Measurements from ENCODE around the gene TEX22. TPM values are rescaled to one million over a fixed set of nuclear protein-coding genes. Genes with fewer than 3 reads are reported as not detected.
A peak's percentile ranks its signal among the peaks of the same experiment; 100 is the strongest.

The TEX22 gene
- total RNA-seq, 1 donor from 2014 or later, result 5.7 TPM

- no peak for DNase-seq
Observed at GRCh38 chr14:105412771-105413543, 14.6 kb downstream of the TEX22 start.

GRCh38 chr14:105413544-105413886, 15.2 kb downstream of the TEX22 start:
- H3K36me3 Mint-ChIP-seq (ENCODE audit: low read depth), result no peaks in the 10 kb centered on the region
- no peak for DNase-seq
- peaks cover 12% of the 10 kb centered on the region for H3K27me3 Mint-ChIP-seq
- POLR2A ChIA-PET, result interaction anchor here (1.1 kb wide), 2 partner anchors 13 to 76 kb away, joined by 3 read pairs; no protein-coding TSS in a partner anchor
- TF ChIP-seq CTCF (IDR thresholded peaks at IDR 0.05), result no peak
- no peak for ATAC-seq (ENCODE audit: low read depth)
- no peak overlapping the region for H3K4me3 Mint-ChIP-seq
- intact Hi-C loops (cut with micrococcal nuclease), result no loop called here
- no peaks in the 10 kb centered on the region for H3K9me3 Mint-ChIP-seq
- H3K27ac Mint-ChIP-seq, result no peak overlapping the region
- CTCF ChIA-PET, result interaction anchor here (1.1 kb wide), 1 partner anchor 76 kb away, joined by 4 read pairs; no protein-coding TSS in a partner anchor
- peaks cover 15% of the 10 kb centered on the region for H3K4me1 Mint-ChIP-seq

More at GRCh38 chr14:105412771-105413543, 14.6 kb downstream of the TEX22 start:
- intact Hi-C loops (cut with micrococcal nuclease), result no loop called here
- CTCF ChIA-PET, result interaction anchor here (1.1 kb wide), 1 partner anchor 77 kb away, joined by 4 read pairs; no protein-coding TSS in a partner anchor
- no peak for TF ChIP-seq CTCF (IDR thresholded peaks at IDR 0.05)
- POLR2A ChIA-PET, result interaction anchor here (1.1 kb wide), 2 partner anchors 13 to 77 kb away, joined by 3 read pairs; no protein-coding TSS in a partner anchor
- H3K27me3 Mint-ChIP-seq, result peaks cover 12% of the 10 kb centered on the region
- H3K4me1 Mint-ChIP-seq, result peaks cover 15% of the 10 kb centered on the region
- no peak overlapping the region for H3K4me3 Mint-ChIP-seq
- H3K27ac Mint-ChIP-seq, result no peak overlapping the region
- no peaks in the 10 kb centered on the region for H3K36me3 Mint-ChIP-seq (ENCODE audit: low read depth)
- H3K9me3 Mint-ChIP-seq, result no peaks in the 10 kb centered on the region
- no peak for ATAC-seq (ENCODE audit: low read depth)

- intact Hi-C loops (cut with micrococcal nuclease), result loop anchor here (1.0 to 5.0 kb wide), 5 partner anchors 16 to 113 kb away; partner anchors contain the start of genes BRF1, TEDC1 and TEX22
- H3K27me3 Mint-ChIP-seq, result peaks cover 12% of the 10 kb centered on the region
- H3K27ac Mint-ChIP-seq, result no peak overlapping the region
- H3K36me3 Mint-ChIP-seq (ENCODE audit: low read depth), result no peaks in the 10 kb centered on the region
- no peak for TF ChIP-seq CTCF (IDR thresholded peaks at IDR 0.05)
- DNase-seq (peak; percentile 65), ATAC-seq (ENCODE audit: low read depth) (peak; percentile 80)
- peaks cover 14% of the 10 kb centered on the region for H3K4me1 Mint-ChIP-seq
- no peaks in the 10 kb centered on the region for H3K9me3 Mint-ChIP-seq
- CTCF ChIA-PET, result interaction anchor here (0.7 to 1.1 kb wide), 3 partner anchors 8 to 75 kb away, joined by 3 to 4 read pairs (median 3); no protein-coding TSS in a partner anchor
- peak overlapping the region; percentile 68 for H3K4me3 Mint-ChIP-seq
- POLR2A ChIA-PET, result interaction anchor here (0.8 to 1.0 kb wide), 2 partner anchors 8 to 16 kb away, joined by 5 read pairs; no protein-coding TSS in a partner anchor
Observed at GRCh38 chr14:105414456-105415371, 16.4 kb downstream of the TEX22 start.

- peaks cover under 1% of the 10 kb centered on the region for H3K36me3 Mint-ChIP-seq (ENCODE audit: low read depth)
- H3K4me3 Mint-ChIP-seq, result peak overlapping the region; percentile 68
- peaks cover 12% of the 10 kb centered on the region for H3K27me3 Mint-ChIP-seq
- DNase-seq (no peak), ATAC-seq (ENCODE audit: low read depth) (no peak)
- H3K4me1 Mint-ChIP-seq, result peaks cover 16% of the 10 kb centered on the region
- no peak for TF ChIP-seq CTCF (IDR thresholded peaks at IDR 0.05)
- H3K27ac Mint-ChIP-seq, result no peak overlapping the region
- CTCF ChIA-PET, result interaction anchor here (0.7 to 1.1 kb wide), 2 partner anchors 9 to 74 kb away, joined by 3 read pairs; no protein-coding TSS in a partner anchor
- POLR2A ChIA-PET, result interaction anchor here (0.6 to 1.0 kb wide), 4 partner anchors 9 to 22 kb away, joined by 3 to 5 read pairs (median 4); no protein-coding TSS in a partner anchor
- intact Hi-C loops (cut with micrococcal nuclease), result loop anchor here (1.0 to 5.0 kb wide), 5 partner anchors 17 to 114 kb away; partner anchors contain the start of genes BRF1, TEDC1 and TEX22
- no peaks in the 10 kb centered on the region for H3K9me3 Mint-ChIP-seq
Observed at GRCh38 chr14:105415481-105416428, 17.4 kb downstream of the TEX22 start.
